T47D (cell line): ENCODE data around the gene ARMH3.

Source experiments
- DNase-seq, 2 experiments: peaks; one replicate each; pipeline versions ENCODE4 v3.0.0 to v3.0.0-alpha.2; 2011 to 2012; ENCODE audit warnings: low read depth in 1 of 2, low spot score in 1 of 2
- JUND ChIP-seq: IDR thresholded peaks from 2 replicates; pipeline ENCODE4 v1.6.1; 2012; ENCODE audit warnings: low read depth
- in situ Hi-C: cut with HindIII; loops from 2 replicates; pipeline ENCODE4 v1.10.0; 2016; ENCODE audit warnings: low sequenced_read_pairs, low pct_unique_long_range_greater_than_20kb

ARMH3 gene

DNA sequence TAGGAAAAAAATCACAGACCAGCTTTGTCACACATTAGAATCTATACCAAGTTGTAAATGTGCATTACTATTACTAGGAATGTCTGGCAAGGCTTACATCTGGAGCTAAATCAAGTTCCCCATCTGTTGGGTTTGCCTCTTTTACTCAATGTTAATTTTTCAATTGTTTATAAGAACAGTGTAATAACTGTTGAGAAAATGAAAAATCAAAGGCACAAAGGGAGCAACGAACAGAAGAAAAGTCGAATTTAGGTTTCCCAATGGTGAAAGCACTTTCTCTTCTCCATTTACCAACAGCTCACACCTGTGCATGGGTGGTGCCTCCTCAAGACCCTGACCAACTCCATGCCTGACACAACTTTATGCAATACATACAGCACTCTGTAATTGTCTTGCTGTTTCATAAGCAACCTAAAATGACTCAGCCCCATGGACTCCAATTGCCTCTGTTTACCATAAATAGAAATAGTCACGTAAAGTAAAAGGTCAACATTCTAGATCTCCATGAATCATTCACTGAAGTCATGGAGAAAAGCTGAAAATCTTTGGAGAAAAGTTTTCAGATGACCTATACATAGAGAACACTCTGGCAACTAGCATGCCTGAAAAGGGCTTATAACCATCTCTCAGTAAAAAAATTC is 116.8 kb downstream of the ARMH3 start:
- no peak for DNase-seq
- in situ Hi-C loops, result no loop called here
- no peak for TF ChIP-seq JUND

DNA sequence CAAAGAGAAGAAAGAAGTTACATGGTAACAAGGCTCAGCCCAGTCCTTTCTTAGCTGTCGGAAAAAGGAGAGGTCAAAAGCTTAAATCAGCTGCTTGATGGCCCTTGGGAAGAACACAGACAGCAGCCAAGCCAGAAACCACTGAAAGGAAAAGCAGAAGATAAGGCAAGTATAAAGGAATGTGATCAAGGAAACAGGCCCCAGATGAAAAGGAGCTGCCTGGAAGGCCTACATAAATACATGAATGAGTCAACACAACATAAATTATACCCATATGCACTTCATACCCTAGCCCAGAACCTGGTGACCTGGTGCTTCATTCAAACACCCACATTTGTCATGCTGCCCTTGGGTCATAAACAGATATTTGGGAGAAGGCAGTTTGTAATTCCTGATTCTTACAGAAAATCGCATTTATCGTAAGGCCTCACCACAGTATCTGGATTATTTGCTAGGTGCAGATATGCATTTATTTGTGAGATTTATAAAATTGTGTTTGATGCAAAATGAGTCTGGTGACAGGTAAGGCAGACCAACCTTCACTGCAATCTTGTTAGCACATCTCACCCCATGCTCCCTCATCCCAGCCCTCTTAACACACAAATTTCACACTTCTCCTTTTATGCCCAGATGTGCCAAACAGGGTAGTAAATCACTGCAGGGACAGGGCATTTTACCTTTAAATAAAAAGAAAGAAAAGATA is 117.5 kb downstream of the ARMH3 start:
- in situ Hi-C loops, result no loop called here
- no peak for TF ChIP-seq JUND
- DNase-seq, result no peak

DNA sequence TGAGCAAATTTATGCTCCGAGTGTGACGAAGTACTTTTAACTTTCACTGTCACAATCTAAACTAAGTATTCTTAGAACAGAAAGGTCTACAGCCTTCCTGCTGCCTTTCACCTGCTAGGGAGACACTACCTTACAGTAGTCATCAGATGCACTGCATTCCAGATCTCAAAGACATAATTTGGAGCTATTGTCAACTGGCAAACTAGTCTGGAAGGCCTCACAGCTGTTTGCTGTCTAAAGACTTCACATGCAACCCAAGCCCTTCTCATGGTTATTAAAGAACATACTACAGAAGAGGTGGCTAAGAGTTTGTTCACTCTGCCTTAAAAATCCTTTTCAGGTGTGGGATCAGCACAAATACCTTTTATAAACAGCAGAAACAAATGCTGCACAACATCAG is 120.5 kb downstream of the ARMH3 start:
- in situ Hi-C loops, result no loop called here

DNA sequence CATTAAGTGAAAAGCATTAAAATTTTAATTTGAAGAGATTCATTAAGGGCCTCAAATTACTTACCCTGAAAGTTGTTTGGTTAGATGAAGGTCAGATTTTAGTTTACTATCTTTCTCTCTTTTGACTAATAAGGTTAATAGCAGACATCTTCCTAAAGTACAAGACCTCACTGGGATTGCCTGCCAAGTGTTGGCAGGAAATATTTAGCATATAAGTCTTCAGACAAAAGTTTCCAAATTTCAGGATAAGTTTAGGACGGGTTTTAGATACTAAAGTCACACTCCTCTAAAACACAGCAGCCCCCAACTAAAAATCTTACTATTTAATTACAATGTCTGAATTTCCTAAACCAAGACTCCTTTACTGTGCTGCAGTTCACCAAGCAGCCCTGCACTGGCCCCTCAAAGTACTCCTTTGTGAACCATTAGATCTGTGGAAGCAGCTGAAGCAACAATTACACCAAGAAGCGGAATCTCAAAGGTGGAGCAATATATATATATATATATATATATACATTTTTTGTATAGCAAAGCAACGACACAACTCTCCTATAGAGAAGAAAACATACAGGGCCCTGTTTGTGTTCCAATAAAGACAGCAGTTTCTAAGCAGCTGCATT is 121.2 kb downstream of the ARMH3 start:
- no peak for DNase-seq
- in situ Hi-C loops, result no loop called here
- no peak for TF ChIP-seq JUND

More for the DNA sequence above, 120.5 kb downstream of the ARMH3 start:
- no peak for DNase-seq
- no peak for TF ChIP-seq JUND

DNA sequence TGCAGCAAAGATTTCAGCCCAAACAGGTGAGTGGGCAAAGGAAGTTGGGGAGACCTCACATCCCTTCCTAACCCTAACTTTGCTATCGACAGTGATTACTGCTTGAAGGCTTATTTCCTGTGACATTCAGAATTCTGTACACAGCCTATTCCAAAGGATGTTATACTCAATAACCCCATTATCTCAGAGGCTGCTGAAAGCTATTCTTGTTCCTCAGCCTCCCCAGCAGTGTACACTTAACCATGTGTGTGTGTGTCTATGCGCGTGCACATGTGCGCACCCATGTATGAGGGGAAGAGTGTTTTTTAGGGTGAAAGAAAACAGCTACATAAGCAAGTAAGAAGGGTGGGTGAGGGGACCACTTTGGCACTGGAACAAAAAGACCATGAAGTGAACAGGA is 122.0 kb downstream of the ARMH3 start:
- TF ChIP-seq JUND, result no peak
- in situ Hi-C loops, result no loop called here
- DNase-seq, result no peak

DNA sequence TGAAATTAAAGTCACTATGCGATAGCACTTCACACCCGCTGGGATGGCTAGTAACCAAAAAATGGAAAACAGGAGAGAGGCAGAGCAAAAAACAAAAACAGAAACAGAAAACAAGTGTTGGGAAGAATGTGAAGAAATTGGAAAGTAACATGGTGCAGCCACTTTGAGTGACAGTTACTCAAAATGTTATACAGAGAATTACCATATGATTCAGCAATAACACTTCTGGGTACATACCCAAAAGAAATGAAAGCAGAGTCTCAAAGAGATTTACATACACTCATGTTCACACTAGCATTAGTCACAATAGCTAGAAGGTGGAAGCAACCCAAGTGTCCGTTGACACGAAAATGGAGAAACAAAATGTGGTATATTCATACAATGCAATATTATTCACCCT is 123.8 kb downstream of the ARMH3 start:
- in situ Hi-C loops, result no loop called here
- no peak for TF ChIP-seq JUND

DNA sequence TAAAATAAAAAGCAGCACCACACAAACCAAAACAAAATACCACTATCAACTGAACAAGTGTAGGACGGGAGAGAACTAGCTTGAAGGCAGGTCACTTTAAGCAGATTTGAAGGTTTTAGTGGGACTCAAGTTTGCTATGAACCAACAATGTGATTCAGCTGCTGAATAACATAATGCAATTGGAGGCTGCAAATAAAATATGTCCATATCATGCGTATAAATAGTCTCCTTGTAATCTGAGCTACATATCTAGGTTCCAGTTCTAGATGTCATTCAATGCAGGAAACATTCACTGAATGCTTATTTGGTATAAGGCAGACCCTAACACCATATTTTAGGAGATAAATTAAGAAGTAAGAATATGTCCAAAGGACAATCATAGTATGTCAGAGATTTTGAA is 130.9 kb downstream of the ARMH3 start:
- TF ChIP-seq JUND, result no peak
- no peak for DNase-seq
- in situ Hi-C loops, result no loop called here

More for the DNA sequence above, 123.8 kb downstream of the ARMH3 start:
- DNase-seq, result no peak

DNA sequence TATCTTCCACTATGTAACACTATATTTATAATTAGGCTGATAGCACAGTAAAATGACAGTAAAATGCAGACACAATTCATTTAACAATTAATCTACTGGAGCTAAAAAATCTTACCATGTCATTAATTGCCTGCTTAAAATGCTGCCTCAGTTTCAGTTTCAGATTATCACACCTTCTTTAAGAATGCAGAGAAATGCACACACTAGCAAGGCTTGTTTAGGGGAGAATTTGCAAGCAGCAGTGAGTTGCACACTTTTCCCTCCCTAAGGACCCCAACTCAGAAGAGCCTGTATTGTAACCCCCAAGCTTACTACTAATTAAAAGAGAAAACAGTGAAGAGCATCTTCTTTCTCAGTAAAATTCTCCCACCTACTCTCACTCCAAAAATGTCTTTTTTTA is 132.7 kb downstream of the ARMH3 start:
- no peak for TF ChIP-seq JUND
- in situ Hi-C loops, result no loop called here
- no peak for DNase-seq

DNA sequence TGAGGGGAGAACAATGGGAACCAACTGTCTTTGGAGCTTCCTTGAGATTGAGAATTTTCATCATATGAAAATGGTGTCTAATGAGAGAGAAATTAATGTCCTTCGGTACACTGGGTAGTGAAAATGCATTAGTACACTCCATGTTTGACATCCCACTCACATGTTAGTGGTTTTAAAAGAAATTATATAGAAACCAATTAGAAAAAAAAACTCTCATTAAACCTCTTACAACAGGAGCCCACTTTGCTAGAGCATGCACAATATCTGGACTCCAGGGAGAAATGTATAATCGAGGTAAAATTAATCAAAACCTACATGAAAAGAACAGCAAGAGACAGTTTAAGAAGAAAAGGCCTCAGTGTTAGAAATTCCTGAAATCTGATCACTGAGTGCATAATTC is 133.1 kb downstream of the ARMH3 start:
- no peak for DNase-seq
- no peak for TF ChIP-seq JUND
- in situ Hi-C loops, result no loop called here

DNA sequence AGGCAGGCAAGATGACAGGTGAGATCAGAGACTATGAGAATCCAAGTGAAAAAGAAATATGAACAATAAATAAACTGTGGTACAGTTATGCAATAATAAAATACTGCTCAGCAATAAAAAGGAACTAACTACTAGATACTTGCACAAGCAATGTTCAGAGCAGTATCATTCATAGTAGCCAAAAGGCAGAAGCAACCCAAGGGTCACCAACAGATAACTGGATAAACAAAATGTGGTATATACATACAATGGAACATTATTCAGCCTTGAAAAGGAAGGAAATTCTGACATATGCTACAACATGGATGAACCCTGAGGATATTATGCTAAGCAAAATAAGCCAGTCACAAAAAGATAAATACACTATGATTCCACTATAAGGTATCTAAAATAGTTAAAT is 135.4 kb downstream of the ARMH3 start:
- TF ChIP-seq JUND, result no peak

DNA sequence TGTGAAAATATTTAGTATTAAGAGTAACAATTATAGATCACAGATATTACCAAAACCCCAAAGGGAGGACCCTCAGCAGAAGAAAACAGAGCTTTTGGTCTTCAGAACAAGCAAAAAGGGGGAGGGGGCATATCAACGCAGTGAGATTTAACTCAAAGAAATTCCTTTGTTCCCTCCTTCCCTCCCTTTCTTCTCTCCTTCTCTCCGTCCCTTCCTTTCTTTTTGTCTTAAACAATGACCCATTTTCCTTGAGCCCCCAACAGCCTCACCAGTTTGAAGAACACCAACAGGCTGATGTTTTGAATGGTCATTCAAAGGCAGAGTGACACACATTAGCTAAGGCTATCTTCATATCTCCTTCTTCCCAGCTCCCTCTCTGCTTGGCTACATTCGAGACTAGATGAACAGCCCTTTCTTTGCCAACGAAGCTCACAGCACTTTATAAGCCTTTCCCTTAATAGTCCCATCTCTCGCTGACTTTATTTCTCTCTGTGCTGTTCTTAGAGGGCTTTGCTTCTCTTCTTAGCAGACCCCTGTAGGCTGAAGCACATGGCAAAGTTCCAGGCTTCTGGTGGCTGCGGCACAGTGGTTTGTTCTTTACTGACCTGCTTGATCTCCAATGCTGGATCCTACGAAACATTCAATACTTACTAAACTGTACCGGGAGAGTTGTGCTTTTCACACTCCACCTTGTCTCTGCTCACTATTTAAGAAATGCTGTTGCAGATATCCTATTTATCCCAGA is 136.8 kb downstream of the ARMH3 start:
- DNase-seq, result no peak
- in situ Hi-C loops, result no loop called here
- no peak for TF ChIP-seq JUND

More for the DNA sequence above, 135.4 kb downstream of the ARMH3 start:
- in situ Hi-C loops, result no loop called here
- DNase-seq, result no peak

DNA sequence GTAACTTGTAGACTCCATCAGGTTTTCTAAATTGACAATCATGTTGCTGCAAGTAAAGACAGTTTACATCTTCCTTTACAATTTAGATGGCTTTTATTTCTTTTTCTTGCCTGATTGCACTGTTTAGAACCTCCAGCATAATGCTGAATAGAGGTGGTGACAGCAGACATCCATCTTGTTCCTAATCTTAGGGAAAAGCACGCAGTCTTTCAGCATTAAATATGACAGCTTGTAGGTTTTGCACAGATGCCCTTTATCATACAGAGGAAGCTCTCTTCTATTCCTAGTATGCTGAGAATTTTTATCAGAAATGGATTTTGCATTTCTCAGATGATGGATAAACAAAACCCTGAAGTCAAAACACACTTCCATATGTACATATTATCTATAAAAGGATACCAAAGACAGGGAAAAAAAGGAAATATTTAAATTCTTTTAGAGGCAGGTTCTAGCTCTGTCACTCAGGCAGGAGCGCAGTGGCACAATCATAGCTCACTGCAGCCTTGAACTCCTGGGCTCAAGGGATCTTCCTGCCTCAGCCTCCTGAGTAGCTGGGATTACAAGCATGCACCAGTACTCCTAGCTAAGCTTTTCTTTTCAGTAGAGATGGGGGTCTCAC is 143.3 kb downstream of the ARMH3 start:
- no peak for TF ChIP-seq JUND
- in situ Hi-C loops, result no loop called here
- DNase-seq, result no peak
